ENCODE data around the gene UQCR10. TPM values are rescaled to one million over a fixed set of nuclear protein-coding genes. Genes with fewer than 3 reads are reported as not detected.
A peak's percentile ranks its signal among the peaks of the same experiment; 100 is the strongest.

Gene UQCR10
- total RNA-seq, 1 experiment from 2014 or later, result 93.7 TPM

DNA sequence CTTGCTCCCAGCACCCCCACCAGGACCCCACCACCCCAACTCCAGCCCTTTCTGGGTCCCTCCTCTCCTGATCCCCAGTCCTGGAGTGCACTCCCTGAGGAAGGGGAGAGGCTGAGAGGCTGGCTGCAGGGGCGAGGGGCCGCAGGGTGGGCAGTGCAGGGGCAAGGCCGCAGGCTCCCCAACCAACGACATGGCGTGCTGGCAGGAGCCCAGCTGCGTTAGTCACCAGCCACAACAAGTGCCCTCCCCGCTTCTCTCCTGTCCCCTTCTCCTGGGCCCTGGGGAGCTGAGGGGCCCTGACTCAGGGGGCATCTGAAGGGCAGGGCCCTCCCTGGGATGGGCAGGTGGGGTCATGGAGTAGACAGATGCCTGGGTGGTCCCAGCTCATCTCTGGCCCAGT lies 45.0 kb upstream of the UQCR10 start:
- intact Hi-C loops (cut with micrococcal nuclease; ENCODE audit: unreplicated experiment), result no loop called here
- Histone ChIP-seq H3K4me1 (ENCODE audit: control insufficient read depth, insufficient read depth, low read length) (no peaks in the 10 kb centered on the region), H3K27me3 (ENCODE audit: control insufficient read depth, insufficient read depth, low read length) (no peaks in the 10 kb centered on the region), H3K4me3 (ENCODE audit: low read depth in 2 of 2, low read length in 2 of 2) (no peak overlapping the region), H3K9me3 (ENCODE audit: control insufficient read depth, insufficient read depth, low read depth, low read length) (no peaks in the 10 kb centered on the region), H3K36me3 (ENCODE audit: control insufficient read depth, insufficient read depth, low read length) (no peaks in the 10 kb centered on the region), H3K27ac (ENCODE audit: low read length) (no peak overlapping the region)
- CTCF ChIA-PET, result no interaction called here
- ATAC-seq (peak; percentile 50; the same call in 1 of the 2 replicates), DNase-seq (ENCODE audit: low read depth, low spot score) (no peak)
- POLR2A ChIA-PET, result no interaction called here
- TF ChIP-seq POLR2AphosphoS5 (IDR thresholded peaks at IDR 0.05; ENCODE audit: low read depth, low read length), result no peak
- TF ChIP-seq SIN3A (IDR thresholded peaks at IDR 0.05; ENCODE audit: borderline replicate concordance, insufficient read depth, low read depth, low read length), result no peak
- TF ChIP-seq TCF7L2 (IDR thresholded peaks at IDR 0.05; ENCODE audit: low read depth, low read length), result no peak
- TF ChIP-seq, protein P1, sequence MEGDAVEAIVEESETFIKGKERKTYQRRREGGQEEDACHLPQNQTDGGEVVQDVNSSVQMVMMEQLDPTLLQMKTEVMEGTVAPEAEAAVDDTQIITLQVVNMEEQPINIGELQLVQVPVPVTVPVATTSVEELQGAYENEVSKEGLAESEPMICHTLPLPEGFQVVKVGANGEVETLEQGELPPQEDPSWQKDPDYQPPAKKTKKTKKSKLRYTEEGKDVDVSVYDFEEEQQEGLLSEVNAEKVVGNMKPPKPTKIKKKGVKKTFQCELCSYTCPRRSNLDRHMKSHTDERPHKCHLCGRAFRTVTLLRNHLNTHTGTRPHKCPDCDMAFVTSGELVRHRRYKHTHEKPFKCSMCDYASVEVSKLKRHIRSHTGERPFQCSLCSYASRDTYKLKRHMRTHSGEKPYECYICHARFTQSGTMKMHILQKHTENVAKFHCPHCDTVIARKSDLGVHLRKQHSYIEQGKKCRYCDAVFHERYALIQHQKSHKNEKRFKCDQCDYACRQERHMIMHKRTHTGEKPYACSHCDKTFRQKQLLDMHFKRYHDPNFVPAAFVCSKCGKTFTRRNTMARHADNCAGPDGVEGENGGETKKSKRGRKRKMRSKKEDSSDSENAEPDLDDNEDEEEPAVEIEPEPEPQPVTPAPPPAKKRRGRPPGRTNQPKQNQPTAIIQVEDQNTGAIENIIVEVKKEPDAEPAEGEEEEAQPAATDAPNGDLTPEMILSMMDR (IDR thresholded peaks at IDR 0.05), result no peak
- TF ChIP-seq, protein P2, sequence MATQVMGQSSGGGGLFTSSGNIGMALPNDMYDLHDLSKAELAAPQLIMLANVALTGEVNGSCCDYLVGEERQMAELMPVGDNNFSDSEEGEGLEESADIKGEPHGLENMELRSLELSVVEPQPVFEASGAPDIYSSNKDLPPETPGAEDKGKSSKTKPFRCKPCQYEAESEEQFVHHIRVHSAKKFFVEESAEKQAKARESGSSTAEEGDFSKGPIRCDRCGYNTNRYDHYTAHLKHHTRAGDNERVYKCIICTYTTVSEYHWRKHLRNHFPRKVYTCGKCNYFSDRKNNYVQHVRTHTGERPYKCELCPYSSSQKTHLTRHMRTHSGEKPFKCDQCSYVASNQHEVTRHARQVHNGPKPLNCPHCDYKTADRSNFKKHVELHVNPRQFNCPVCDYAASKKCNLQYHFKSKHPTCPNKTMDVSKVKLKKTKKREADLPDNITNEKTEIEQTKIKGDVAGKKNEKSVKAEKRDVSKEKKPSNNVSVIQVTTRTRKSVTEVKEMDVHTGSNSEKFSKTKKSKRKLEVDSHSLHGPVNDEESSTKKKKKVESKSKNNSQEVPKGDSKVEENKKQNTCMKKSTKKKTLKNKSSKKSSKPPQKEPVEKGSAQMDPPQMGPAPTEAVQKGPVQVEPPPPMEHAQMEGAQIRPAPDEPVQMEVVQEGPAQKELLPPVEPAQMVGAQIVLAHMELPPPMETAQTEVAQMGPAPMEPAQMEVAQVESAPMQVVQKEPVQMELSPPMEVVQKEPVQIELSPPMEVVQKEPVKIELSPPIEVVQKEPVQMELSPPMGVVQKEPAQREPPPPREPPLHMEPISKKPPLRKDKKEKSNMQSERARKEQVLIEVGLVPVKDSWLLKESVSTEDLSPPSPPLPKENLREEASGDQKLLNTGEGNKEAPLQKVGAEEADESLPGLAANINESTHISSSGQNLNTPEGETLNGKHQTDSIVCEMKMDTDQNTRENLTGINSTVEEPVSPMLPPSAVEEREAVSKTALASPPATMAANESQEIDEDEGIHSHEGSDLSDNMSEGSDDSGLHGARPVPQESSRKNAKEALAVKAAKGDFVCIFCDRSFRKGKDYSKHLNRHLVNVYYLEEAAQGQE (IDR thresholded peaks at IDR 0.05; ENCODE audit: insufficient read depth in 1 of 2, low read depth in 2 of 2, low read length in 1 of 2), result no peak
- in situ Hi-C loops (cut with HindIII; ENCODE audit: low pct_unique_long_range_greater_than_20kb, low sequenced_read_pairs), result no loop called here
- BruUV-seq (replicated peaks), result no TSS peak

DNA sequence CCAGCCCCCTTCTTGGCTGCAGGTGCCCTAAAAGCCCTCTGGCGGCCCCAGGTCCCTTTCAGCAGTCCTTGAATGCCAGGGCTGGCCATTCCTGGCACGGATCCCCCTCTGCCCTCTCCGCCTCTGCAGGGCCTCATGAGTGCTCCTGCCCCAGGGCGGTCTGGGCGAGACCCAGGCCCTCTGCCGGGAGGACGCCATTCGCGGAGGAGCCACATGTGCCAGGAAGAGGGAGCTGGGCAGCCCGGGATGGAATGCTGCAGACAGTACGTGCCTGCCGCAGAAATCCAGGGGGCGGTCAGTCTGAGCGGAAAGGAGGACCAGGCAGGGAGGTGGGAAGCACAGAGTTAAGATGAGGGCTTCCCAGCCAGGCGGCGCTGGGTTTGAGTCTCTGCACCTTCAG lies 44.6 kb upstream of the UQCR10 start:
- H3K27me3 ChIP-seq (ENCODE audit: control insufficient read depth, insufficient read depth, low read length), result no peaks in the 10 kb centered on the region
- intact Hi-C loops (cut with micrococcal nuclease; ENCODE audit: unreplicated experiment), result no loop called here

More for the DNA sequence above, 44.6 kb upstream of the UQCR10 start:
- ChIA-PET POLR2A (interaction anchor here (0.6 kb wide), 1 partner anchor 58 kb away, joined by 3 read pairs; no protein-coding TSS in a partner anchor), CTCF (no interaction called here)
- in situ Hi-C loops (cut with HindIII; ENCODE audit: low pct_unique_long_range_greater_than_20kb, low sequenced_read_pairs), result no loop called here
- no peak for TF ChIP-seq TCF7L2 (IDR thresholded peaks at IDR 0.05; ENCODE audit: low read depth, low read length)
- TF ChIP-seq SIN3A (IDR thresholded peaks at IDR 0.05; ENCODE audit: borderline replicate concordance, insufficient read depth, low read depth, low read length), result no peak
- TF ChIP-seq, protein P1 (IDR thresholded peaks at IDR 0.05), result no peak
- TF ChIP-seq, protein P2 (IDR thresholded peaks at IDR 0.05; ENCODE audit: insufficient read depth in 1 of 2, low read depth in 2 of 2, low read length in 1 of 2), result no peak
- no peak for TF ChIP-seq POLR2AphosphoS5 (IDR thresholded peaks at IDR 0.05; ENCODE audit: low read depth, low read length)
- Histone ChIP-seq H3K4me3 (ENCODE audit: low read depth in 2 of 2, low read length in 2 of 2) (no peak overlapping the region), H3K36me3 (ENCODE audit: control insufficient read depth, insufficient read depth, low read length) (no peaks in the 10 kb centered on the region), H3K9me3 (ENCODE audit: control insufficient read depth, insufficient read depth, low read depth, low read length) (no peaks in the 10 kb centered on the region), H3K27ac (ENCODE audit: low read length) (no peak overlapping the region), H3K4me1 (ENCODE audit: control insufficient read depth, insufficient read depth, low read length) (no peaks in the 10 kb centered on the region)
- DNase-seq (ENCODE audit: low read depth, low spot score), result no peak
- BruUV-seq (replicated peaks), result no TSS peak
- ATAC-seq, result no peak

Measured in Panc1 (cell line).